PC-3 (cell line): ENCODE results near the gene MCRIP2. TPM values are rescaled to one million over a fixed set of nuclear protein-coding genes. Genes with fewer than 3 reads are reported as not detected.

Experiments
- ATAC-seq: fragments of 200-7000 bp; cut with Tn5 transposase; 2 replicates; pipeline ENCODE4 v1.9.1; 2020; ENCODE audit warnings: mild to moderate bottlenecking, moderate library complexity
- BruUV-seq: library from RNA; stranded (reverse); fragments of 400-500 nt; replicated peaks from 2 replicates; lab custom pipeline; 2021; lab: Mats Ljungman, UMichigan
- CTCF ChIA-PET: fragments of 300-600 bp; sonication (Branson Sonifier 250); formaldehyde crosslinking; loops from one replicate; lab custom pipeline; 2022; ENCODE audit warnings: antibody characterized with exemption; lab: Charles Lee
- POLR2A ChIA-PET: fragments of 300-600 bp; sonication (Branson Sonifier 250); formaldehyde crosslinking; loops from one replicate; lab custom pipeline; 2022; ENCODE audit warnings: antibody characterized with exemption; ENCODE audit not compliant: unreplicated experiment; lab: Charles Lee
- DNase-seq: peaks from one replicate; pipeline ENCODE4 v3.0.0-alpha.2; 2015
- H2AFZ ChIP-seq: fragments of 300-600 bp; sonication (generic); 2 replicates; pipeline ENCODE4 v1.6.0; 2016; ENCODE audit warnings: antibody characterized with exemption, low read length
- H3F3A ChIP-seq: fragments of 300-600 bp; sonication (generic); one replicate; pipeline ENCODE4 v1.6.0; 2017; ENCODE audit warnings: antibody characterized with exemption, low read length, control low read depth, mild to moderate bottlenecking; ENCODE audit not compliant: unreplicated experiment
- H3K27ac ChIP-seq: fragments of 300-600 bp; sonication (generic); 2 replicates; pipeline ENCODE4 v1.5.1; 2016; ENCODE audit warnings: mild to moderate bottlenecking, low read length
- H3K27me3 ChIP-seq: fragments of 300-600 bp; sonication (generic); 2 replicates; pipeline ENCODE4 v1.6.1; 2016; ENCODE audit warnings: low read length, mixed read lengths
- H3K36me3 ChIP-seq: fragments of 300-600 bp; sonication (generic); 2 replicates; pipeline ENCODE4 v1.6.1; 2016; ENCODE audit warnings: low read depth, mixed run types, low read length, mixed read lengths
- H3K4me1 ChIP-seq: fragments of 300-600 bp; sonication (generic); 2 replicates; pipeline ENCODE4 v1.5.1; 2016; ENCODE audit warnings: low read length; ENCODE audit not compliant: insufficient read depth
- H3K4me2 ChIP-seq: fragments of 300-600 bp; sonication (generic); 2 replicates; pipeline ENCODE4 v1.6.0; 2016; ENCODE audit warnings: low read length
- H3K4me3 ChIP-seq: fragments of 300-600 bp; sonication (generic); 2 replicates; pipeline ENCODE4 v1.5.1; 2016; ENCODE audit warnings: mild to moderate bottlenecking, low read length, mixed read lengths
- H3K79me2 ChIP-seq: fragments of 300-600 bp; sonication (generic); 2 replicates; pipeline ENCODE4 v1.6.1; 2017; ENCODE audit warnings: low read length, mixed read lengths
- H3K9ac ChIP-seq: fragments of 300-600 bp; sonication (generic); 2 replicates; pipeline ENCODE4 v1.6.0; 2016; ENCODE audit warnings: mild to moderate bottlenecking, low read length
- H3K9me2 ChIP-seq: fragments of 300-600 bp; sonication (generic); replicated peaks from 2 replicates; pipeline ENCODE4 v1.6.1; 2016; ENCODE audit warnings: mixed run types, low read length, mixed read lengths
- H3K9me3 ChIP-seq: fragments of 300-600 bp; sonication (generic); 2 replicates; pipeline ENCODE4 v1.6.1; 2016; ENCODE audit warnings: low read length, mixed read lengths
- H4K20me1 ChIP-seq: fragments of 300-600 bp; sonication (generic); 2 replicates; pipeline ENCODE4 v1.6.1; 2016; ENCODE audit warnings: low read length, mixed read lengths
- EZH2phosphoT487 ChIP-seq: fragments of 300-600 bp; sonication (generic); IDR thresholded peaks from 2 replicates; pipeline ENCODE4 v1.6.1; 2018; ENCODE audit warnings: mild to moderate bottlenecking, antibody characterized with exemption, low read length, borderline replicate concordance
- intact Hi-C: fragments of 100-400 bp; cut with micrococcal nuclease; formaldehyde crosslinking; loops from 2 replicates; pipeline ENCODE4 v1.9.0; 2023
- total RNA-seq: library from RNA; depleted of rRNA; stranded (reverse); fragments of >200 nt; gene quantifications from 2 replicates; pipeline ENCODE4 v1.2.3, GENCODE V29; 2014; rRNA removed
- TF ChIP-seq, protein P1 (sequence below): fragments of 300-600 bp; sonication (generic); conservative IDR thresholded peaks from 2 replicates; pipeline ENCODE4 v1.5.1; 2017; ENCODE audit warnings: antibody characterized with exemption, low read depth, mild to moderate bottlenecking, low read length

MCRIP2 gene
- total RNA-seq, 1 experiment from 2014 or later: 83.5 TPM

DNA sequence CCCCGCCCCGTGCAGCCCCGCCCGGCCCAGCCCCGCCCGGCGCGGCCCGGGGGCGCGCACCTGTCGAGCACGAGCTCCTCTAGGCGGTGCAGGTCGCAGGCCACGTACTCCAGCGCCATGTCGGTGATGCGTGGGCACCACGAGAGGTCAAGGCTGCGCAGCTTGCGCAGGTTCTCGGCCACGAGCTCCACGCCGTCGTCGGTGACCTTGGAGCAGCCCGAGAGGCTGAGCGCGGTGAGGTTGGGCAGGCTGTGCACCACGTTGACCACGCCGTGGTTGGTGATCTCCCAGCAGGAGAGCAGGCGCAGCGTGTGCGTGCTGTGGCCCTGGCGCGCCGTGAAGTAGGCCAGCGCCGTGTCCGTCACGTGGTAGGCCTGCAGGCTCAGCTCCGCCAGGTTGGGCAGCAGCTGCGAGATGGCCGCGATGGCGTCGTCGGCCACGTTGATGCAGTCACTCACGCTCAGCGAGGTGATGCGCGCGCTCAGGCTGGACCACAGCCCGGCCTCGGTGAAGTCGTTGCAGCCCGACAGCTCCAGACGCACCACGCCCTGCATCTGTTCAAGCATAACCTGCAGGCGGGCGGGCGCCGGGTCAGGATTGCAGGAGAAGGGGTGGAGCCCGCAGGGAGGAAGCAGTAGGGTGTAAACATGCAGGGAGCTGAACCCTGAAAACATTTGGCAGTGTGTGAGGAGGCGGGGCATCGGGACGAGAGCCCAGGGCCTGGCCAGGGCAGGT is 53.9 kb downstream of the MCRIP2 start:
- Histone ChIP-seq H3K27ac (no peak overlapping the region), H3K36me3 (no peaks in the 10 kb centered on the region), H3K9me3 (no peaks in the 10 kb centered on the region), H3K9me2 (no peaks in the 10 kb centered on the region), H3K79me2 (no peaks in the 10 kb centered on the region), H3K4me2 (peak overlapping the region; percentile 88), H4K20me1 (no peaks in the 10 kb centered on the region), H3K27me3 (no peaks in the 10 kb centered on the region), H3K9ac (peak overlapping the region; percentile 26), H3F3A (peaks cover 4% of the 10 kb centered on the region), H2AFZ (peak overlapping the region; percentile 80), H3K4me1 (peaks cover 14% of the 10 kb centered on the region; the same call in 1 of the 2 replicates), H3K4me3 (peak overlapping the region; percentile 63)
- BruUV-seq: no TSS peak
- ChIA-PET POLR2A (interaction anchor here (0.6 to 1.1 kb wide), 4 partner anchors 32 to 112 kb away, joined by 3 to 9 read pairs (median 4); partner anchors contain the start of genes CHTF18, METTL26 and RPUSD1), CTCF (no interaction called here)
- DNase-seq (peak; percentile 62), ATAC-seq (peak; percentile 62)
- TF ChIP-seq, protein P1, sequence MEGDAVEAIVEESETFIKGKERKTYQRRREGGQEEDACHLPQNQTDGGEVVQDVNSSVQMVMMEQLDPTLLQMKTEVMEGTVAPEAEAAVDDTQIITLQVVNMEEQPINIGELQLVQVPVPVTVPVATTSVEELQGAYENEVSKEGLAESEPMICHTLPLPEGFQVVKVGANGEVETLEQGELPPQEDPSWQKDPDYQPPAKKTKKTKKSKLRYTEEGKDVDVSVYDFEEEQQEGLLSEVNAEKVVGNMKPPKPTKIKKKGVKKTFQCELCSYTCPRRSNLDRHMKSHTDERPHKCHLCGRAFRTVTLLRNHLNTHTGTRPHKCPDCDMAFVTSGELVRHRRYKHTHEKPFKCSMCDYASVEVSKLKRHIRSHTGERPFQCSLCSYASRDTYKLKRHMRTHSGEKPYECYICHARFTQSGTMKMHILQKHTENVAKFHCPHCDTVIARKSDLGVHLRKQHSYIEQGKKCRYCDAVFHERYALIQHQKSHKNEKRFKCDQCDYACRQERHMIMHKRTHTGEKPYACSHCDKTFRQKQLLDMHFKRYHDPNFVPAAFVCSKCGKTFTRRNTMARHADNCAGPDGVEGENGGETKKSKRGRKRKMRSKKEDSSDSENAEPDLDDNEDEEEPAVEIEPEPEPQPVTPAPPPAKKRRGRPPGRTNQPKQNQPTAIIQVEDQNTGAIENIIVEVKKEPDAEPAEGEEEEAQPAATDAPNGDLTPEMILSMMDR: no peak
- TF ChIP-seq EZH2phosphoT487: 0 out of 2 replicates have a peak, but pooled peaks have one; percentile 46
- intact Hi-C loops: no loop called here

Other genes starting within 250 kb of the MCRIP2 start
- gene NME4, start 244.6 kb upstream of the MCRIP2 start, total RNA-seq: 182 and 207 TPM in 2 replicates
- 19.8 and 22.3 TPM in 2 replicates for gene DECR2, start 239.9 kb upstream of the MCRIP2 start, total RNA-seq
- 12.7 and 17.9 TPM in 2 replicates for gene RAB11FIP3, start 216.2 kb upstream of the MCRIP2 start, total RNA-seq
- gene CAPN15, start 114.1 kb upstream of the MCRIP2 start, total RNA-seq: 60.4 and 78.1 TPM in 2 replicates
- not detected in 2 replicates for gene PRR35, start 81.4 kb upstream of the MCRIP2 start, total RNA-seq
- 0.44 TPM in 1 of 2 replicates, not detected in the other for gene NHLRC4, start 74.8 kb upstream of the MCRIP2 start, total RNA-seq
- gene PIGQ, start 71.9 kb upstream of the MCRIP2 start, total RNA-seq: 36.0 and 43.8 TPM in 2 replicates
- 19.5 and 27.0 TPM in 2 replicates for gene RAB40C, start 51.8 kb upstream of the MCRIP2 start, total RNA-seq
- gene WFIKKN1, start 10.8 kb upstream of the MCRIP2 start, total RNA-seq: 0.11 and 0.40 TPM in 2 replicates
- gene METTL26, start 5.5 kb upstream of the MCRIP2 start, total RNA-seq: 179 and 207 TPM in 2 replicates
- 44.4 and 72.4 TPM in 2 replicates for gene WDR90, start 7.5 kb downstream of the MCRIP2 start, total RNA-seq
- gene RHOT2, start 26.3 kb downstream of the MCRIP2 start, total RNA-seq: 93.0 and 100 TPM in 2 replicates
- gene RHBDL1, start 33.8 kb downstream of the MCRIP2 start, total RNA-seq: 1.7 and 3.7 TPM in 2 replicates
- 152 and 226 TPM in 2 replicates for gene STUB1, start 38.6 kb downstream of the MCRIP2 start, total RNA-seq
- 81.3 and 90.5 TPM in 2 replicates for gene JMJD8, start 42.5 kb downstream of the MCRIP2 start, total RNA-seq
- gene WDR24, start 48.6 kb downstream of the MCRIP2 start, total RNA-seq: 9.5 and 12.7 TPM in 2 replicates
- gene FBXL16, start 64.0 kb downstream of the MCRIP2 start, total RNA-seq: 4.3 and 7.5 TPM in 2 replicates
- 314 and 320 TPM in 2 replicates for gene METRN, start 73.3 kb downstream of the MCRIP2 start, total RNA-seq
- gene ANTKMT, start 79.3 kb downstream of the MCRIP2 start, total RNA-seq: 77.3 and 79.0 TPM in 2 replicates
- 3.3 and 5.8 TPM in 2 replicates for gene CCDC78, start 84.6 kb downstream of the MCRIP2 start, total RNA-seq
- 16.4 and 19.4 TPM in 2 replicates for gene HAGHL, start 85.3 kb downstream of the MCRIP2 start, total RNA-seq
- gene CIAO3, start 99.2 kb downstream of the MCRIP2 start, total RNA-seq: 46.1 and 62.5 TPM in 2 replicates
- 0.73 and 4.7 TPM in 2 replicates for gene MSLN, start 118.9 kb downstream of the MCRIP2 start, total RNA-seq
- 72.6 and 93.7 TPM in 2 replicates for gene RPUSD1, start 146.6 kb downstream of the MCRIP2 start, total RNA-seq
- gene CHTF18, start 146.8 kb downstream of the MCRIP2 start, total RNA-seq: 79.0 and 107 TPM in 2 replicates
- not detected in 2 replicates for gene GNG13, start 158.9 kb downstream of the MCRIP2 start, total RNA-seq